Uterus (tissue), 4 donors: ENCODE measurements around the gene LORICRIN. TPM values are rescaled to one million over a fixed set of nuclear protein-coding genes. Genes with fewer than 3 reads are reported as not detected.

ENCODE experiments used
- DNase-seq, 2 donors: peaks; one replicate each; pipeline ENCODE4 v3.0.0-alpha.2; 2019 to 2020
- H3K27ac ChIP-seq, 2 donors: fragments of 200-600 bp; sonication (generic); 1 replicate in 1 of 2; 2 replicates in 1 of 2; pipeline ENCODE4 v1.5.1; 2016 to 2018
- H3K27me3 ChIP-seq, 2 donors: fragments of 200-600 bp; sonication (generic); one replicate each; pipeline ENCODE4 v1.5.1; 2018 to 2019; ENCODE audit warnings: control low read depth in 1 of 2
- H3K36me3 ChIP-seq, 2 donors: fragments of 200-600 bp; sonication (generic); one replicate each; pipeline ENCODE4 v1.5.1; 2019; ENCODE audit warnings: control low read depth in 1 of 2
- H3K4me1 ChIP-seq, 2 donors: fragments of 200-600 bp; sonication (generic); one replicate each; pipeline ENCODE4 v1.5.1; 2018 to 2019; ENCODE audit warnings: control low read depth in 1 of 2
- H3K4me3 ChIP-seq, 2 donors: fragments of 200-600 bp; sonication (generic); 1 replicate in 1 of 2; 2 replicates in 1 of 2; pipeline ENCODE4 v1.5.1; 2018 to 2019; ENCODE audit warnings: mild to moderate bottlenecking in 1 of 2
- H3K9me3 ChIP-seq, 2 donors: fragments of 200-600 bp; sonication (generic); one replicate each; pipeline ENCODE4 v1.5.1; 2019; ENCODE audit warnings: control low read depth in 1 of 2
- CTCF ChIP-seq, 4 experiments: fragments of 200-600 bp in 2 of 4; fragments of 450-650 bp in 2 of 4; sonication (generic) in 2 of 4; IDR thresholded peaks; one replicate each; pipeline ENCODE4 v1.5.1; 2016 to 2019; ENCODE audit warnings: antibody characterized with exemption in 4 of 4, mild to moderate bottlenecking in 2 of 4, moderate library complexity in 1 of 4
- POLR2A ChIP-seq, 2 donors: fragments of 450-650 bp; IDR thresholded peaks; one replicate each; pipeline ENCODE4 v1.6.1; 2016; ENCODE audit warnings: antibody characterized with exemption in 2 of 2, mild to moderate bottlenecking in 1 of 2, moderate library complexity in 1 of 2
- intact Hi-C: fragments of 100-400 bp; cut with DNase I; formaldehyde crosslinking; loops from one replicate; pipeline ENCODE4 v1.15.1; 2023; ENCODE audit warnings: low total_unique reads
- total RNA-seq, 4 donors: library from RNA; depleted of rRNA in 3 of 4; stranded (reverse); fragments of >200 nt in 3 of 4; gene quantifications; one replicate each; pipeline versions ENCODE4 v1.1.0 to v1.2.4, GENCODE V29; 2014 to 2023
- donor health status: DM: yes; HTN: yes; CAD: no.

The LORICRIN gene
- total RNA-seq, 4 donors from 2014 or later: not detected

GRCh38 chr1:153253693-153254092 lies 5.8 kb upstream of the LORICRIN start:
- Histone ChIP-seq H3K36me3 (no peaks in the 10 kb centered on the region), H3K27me3 (no peaks in the 10 kb centered on the region), H3K4me1 (no peaks in the 10 kb centered on the region), H3K27ac (no peak overlapping the region), H3K4me3 (no peak overlapping the region), H3K9me3 (no peaks in the 10 kb centered on the region)
- no peak for TF ChIP-seq CTCF (IDR thresholded peaks at IDR 0.05)
- no peak for TF ChIP-seq POLR2A (IDR thresholded peaks at IDR 0.05)
- intact Hi-C loops: no loop called here
- no peak for DNase-seq

- H3K36me3 ChIP-seq: no peaks in the 10 kb centered on the region
- TF ChIP-seq POLR2A (IDR thresholded peaks at IDR 0.05) (no peak), CTCF (IDR thresholded peaks at IDR 0.05) (no peak)
- H3K27ac ChIP-seq: peak overlapping the region in 1 of 2 donors; percentile 11
- intact Hi-C loops: no loop called here
- H3K4me1 ChIP-seq: peaks cover 0 to 7% of the 10 kb centered on the region in 2 donors
- peaks cover 0 to 13% of the 10 kb centered on the region in 2 donors for H3K27me3 ChIP-seq
- peak overlapping the region; percentile 12 to 48 for H3K4me3 ChIP-seq
- no peaks in the 10 kb centered on the region for H3K9me3 ChIP-seq
- no peak for DNase-seq
These were observed 1.2 kb downstream of the LORICRIN start for GRCh38 chr1:153260585-153261280.

GRCh38 chr1:153261281-153262069 lies 2.0 kb downstream of the LORICRIN start:
- Histone ChIP-seq H3K4me1 (peaks cover 0 to 7% of the 10 kb centered on the region in 2 donors), H3K27me3 (peaks cover 0 to 18% of the 10 kb centered on the region in 2 donors), H3K9me3 (no peaks in the 10 kb centered on the region), H3K36me3 (no peaks in the 10 kb centered on the region), H3K4me3 (peak overlapping the region; percentile 12 to 48), H3K27ac (no peak overlapping the region)
- intact Hi-C loops: no loop called here
- DNase-seq: peak in 1 of 2 donors; percentile 40
- TF ChIP-seq CTCF (IDR thresholded peaks at IDR 0.05): no peak
- no peak for TF ChIP-seq POLR2A (IDR thresholded peaks at IDR 0.05)

GRCh38 chr1:153262070-153262366 lies 2.5 kb downstream of the LORICRIN start:
- Histone ChIP-seq H3K4me3 (peak overlapping the region in 1 of 2 donors; percentile 48), H3K4me1 (peaks cover 0 to 7% of the 10 kb centered on the region in 2 donors), H3K36me3 (no peaks in the 10 kb centered on the region), H3K27ac (no peak overlapping the region), H3K9me3 (no peaks in the 10 kb centered on the region), H3K27me3 (peaks cover 0 to 18% of the 10 kb centered on the region in 2 donors)
- intact Hi-C loops: no loop called here
- no peak for DNase-seq
- no peak for TF ChIP-seq POLR2A (IDR thresholded peaks at IDR 0.05)
- TF ChIP-seq CTCF (IDR thresholded peaks at IDR 0.05): no peak
